Esophagus (tissue), 2 donors: ENCODE measurements around the gene FUNDC2. TPM values are rescaled to one million over a fixed set of nuclear protein-coding genes. Genes with fewer than 3 reads are reported as not detected.
A peak's percentile ranks its signal among the peaks of the same experiment; 100 is the strongest.

ENCODE experiments used
- H3K27ac ChIP-seq, 2 donors: one replicate each; pipeline ENCODE4 v1.5.1; 2013; ENCODE audit warnings: low read depth in 2 of 2, mild to moderate bottlenecking in 2 of 2, inconsistent platforms in 1 of 2, low read length in 1 of 2, moderate library complexity in 1 of 2
- H3K27me3 ChIP-seq, 2 donors: one replicate each; pipeline ENCODE4 v1.6.1; 2013; ENCODE audit warnings: low read length in 2 of 2, control low read depth in 1 of 2, mild to moderate bottlenecking in 1 of 2; ENCODE audit not compliant: insufficient read depth in 2 of 2, control insufficient read depth in 1 of 2
- H3K36me3 ChIP-seq, 2 donors: one replicate each; pipeline ENCODE4 v1.6.1; 2013; ENCODE audit warnings: low read length in 1 of 2; ENCODE audit not compliant: control insufficient read depth in 2 of 2, insufficient read depth in 2 of 2
- H3K4me1 ChIP-seq, 2 donors: one replicate each; pipeline ENCODE4 v1.6.1; 2013; ENCODE audit warnings: low read length in 1 of 2; ENCODE audit not compliant: control insufficient read depth in 2 of 2, insufficient read depth in 2 of 2
- H3K4me3 ChIP-seq, 2 donors: one replicate each; pipeline ENCODE4 v1.5.1; 2013; ENCODE audit warnings: low read length in 2 of 2, mild to moderate bottlenecking in 2 of 2, low read depth in 1 of 2, moderate library complexity in 1 of 2
- H3K9me3 ChIP-seq, 2 donors: one replicate each; pipeline ENCODE4 v1.6.1; 2013; ENCODE audit warnings: mild to moderate bottlenecking in 2 of 2, low read depth in 1 of 2, low read length in 1 of 2, moderate library complexity in 1 of 2; ENCODE audit not compliant: control insufficient read depth in 2 of 2, insufficient read depth in 1 of 2
- WGBS, 2 donors: extraction: QIAGEN DNeasy Blood & Tissue Kit; methylation state at CpG; one replicate each; pipeline ENCODE4 v1.1.7; 2013; 5-methylcytosine and 5-hydroxymethylcytosine counted together
- polyA plus RNA-seq, 2 donors: library from polyadenylated mRNA; stranded (reverse); fragments of 200-250 nt; gene quantifications; one replicate each; pipeline ENCODE4 v1.2.3, GENCODE V29; 2013
- donor health status: healthy with polysubstance abuse.
- donor health status: Bipolar disorder and iron deficiency.

Gene FUNDC2
- polyA plus RNA-seq, 2 donors: 31.8 to 58.4 TPM

GRCh38 chrX:155065035-155065734, 38.5 kb downstream of the FUNDC2 start:
- Histone ChIP-seq H3K27me3 (no peaks in the 10 kb centered on the region), H3K4me1 (no peaks in the 10 kb centered on the region), H3K4me3 (no peak overlapping the region), H3K9me3 (no peaks in the 10 kb centered on the region), H3K36me3 (no peaks in the 10 kb centered on the region), H3K27ac (no peak overlapping the region)
- WGBS, 2 donors: 69 to 77% methylated on average over 8 of the region's 8 CpGs

- Histone ChIP-seq H3K9me3 (no peaks in the 10 kb centered on the region), H3K27ac (no peak overlapping the region), H3K27me3 (no peaks in the 10 kb centered on the region), H3K4me3 (no peak overlapping the region), H3K4me1 (no peaks in the 10 kb centered on the region), H3K36me3 (no peaks in the 10 kb centered on the region)
- 41 to 63% methylated on average over 1 of the region's 1 CpG for WGBS, 2 donors
Observed at GRCh38 chrX:155068165-155068564, 41.5 kb downstream of the FUNDC2 start.

GRCh38 chrX:155069414-155069813, 42.8 kb downstream of the FUNDC2 start:
- no peaks in the 10 kb centered on the region for H3K9me3 ChIP-seq
- no peaks in the 10 kb centered on the region for H3K4me1 ChIP-seq
- peak overlapping the region in 1 of 2 donors; percentile 46 for H3K4me3 ChIP-seq
- no peaks in the 10 kb centered on the region for H3K36me3 ChIP-seq
- 68 to 74% methylated on average over 1 of the region's 1 CpG for WGBS, 2 donors
- H3K27ac ChIP-seq: no peak overlapping the region
- H3K27me3 ChIP-seq: no peaks in the 10 kb centered on the region

GRCh38 chrX:155070038-155070437, 43.4 kb downstream of the FUNDC2 start:
- Histone ChIP-seq H3K27me3 (no peaks in the 10 kb centered on the region), H3K9me3 (no peaks in the 10 kb centered on the region), H3K36me3 (no peaks in the 10 kb centered on the region), H3K4me3 (peak overlapping the region; percentile 43 to 46), H3K27ac (no peak overlapping the region), H3K4me1 (no peaks in the 10 kb centered on the region)
- 3 to 37% methylated on average over 12 of the region's 12 CpGs for WGBS, 2 donors

GRCh38 chrX:155070663-155070974, 44.0 kb downstream of the FUNDC2 start:
- H3K9me3 ChIP-seq: no peaks in the 10 kb centered on the region
- H3K27ac ChIP-seq: peak overlapping the region; percentile 69 to 91
- H3K4me1 ChIP-seq: no peaks in the 10 kb centered on the region
- no peaks in the 10 kb centered on the region for H3K27me3 ChIP-seq
- H3K4me3 ChIP-seq: peak overlapping the region; percentile 46 to 47
- H3K36me3 ChIP-seq: no peaks in the 10 kb centered on the region
- 2 to 33% methylated on average over 16 of the region's 16 CpGs for WGBS, 2 donors

GRCh38 chrX:155070975-155071693, 44.5 kb downstream of the FUNDC2 start, which contains the start of the genes BRCC3, CMC4 and MTCP1:
Gene BRCC3, plus strand, starts transcription at chrX:155071508. Its CDS starts 20 bp downstream, at chrX:155071528.
Gene CMC4, minus strand, starts transcription at chrX:155071136. Its CDS starts 7,113 bp downstream, at chrX:155064023.
Gene MTCP1, minus strand, starts transcription at chrX:155071136. Its CDS starts 5,126 bp downstream, at chrX:155066010.
- 1 to 27% methylated on average over 56 to 77 of the region's 81 CpGs for WGBS, 2 donors
- Histone ChIP-seq H3K4me1 (no peaks in the 10 kb centered on the region), H3K36me3 (no peaks in the 10 kb centered on the region), H3K4me3 (peak within 1 kb of the TSS; percentile 67 to 79), H3K27me3 (no peaks in the 10 kb centered on the region), H3K27ac (peak within 1 kb of the TSS; percentile 78 to 91), H3K9me3 (no peaks in the 10 kb centered on the region)

GRCh38 chrX:155071694-155072280, 45.1 kb downstream of the FUNDC2 start:
- 0 to 31% methylated on average over 22 to 25 of the region's 25 CpGs for WGBS, 2 donors
- Histone ChIP-seq H3K27ac (peak overlapping the region; percentile 78 to 87), H3K27me3 (no peaks in the 10 kb centered on the region), H3K4me1 (no peaks in the 10 kb centered on the region), H3K36me3 (no peaks in the 10 kb centered on the region), H3K9me3 (no peaks in the 10 kb centered on the region), H3K4me3 (peak overlapping the region; percentile 67 to 79)

GRCh38 chrX:155086202-155086840, 59.7 kb downstream of the FUNDC2 start:
- H3K4me1 ChIP-seq: no peaks in the 10 kb centered on the region
- peaks cover 0 to 3% of the 10 kb centered on the region in 2 donors for H3K36me3 ChIP-seq
- no peaks in the 10 kb centered on the region for H3K27me3 ChIP-seq
- no peaks in the 10 kb centered on the region for H3K9me3 ChIP-seq
- H3K4me3 ChIP-seq: no peak overlapping the region
- no peak overlapping the region for H3K27ac ChIP-seq
- 75 to 87% methylated on average over 24 of the region's 24 CpGs for WGBS, 2 donors

- H3K27ac ChIP-seq: no peak overlapping the region
- H3K4me1 ChIP-seq: no peaks in the 10 kb centered on the region
- no peak overlapping the region for H3K4me3 ChIP-seq
- no peaks in the 10 kb centered on the region for H3K27me3 ChIP-seq
- H3K9me3 ChIP-seq: no peaks in the 10 kb centered on the region
- WGBS, 2 donors: 93 to 97% methylated on average over 26 of the region's 26 CpGs
- H3K36me3 ChIP-seq: peaks cover 0 to 3% of the 10 kb centered on the region in 2 donors
Observed at GRCh38 chrX:155086961-155087735, 60.5 kb downstream of the FUNDC2 start.
